Heart right ventricle (tissue), 16 donors: ENCODE data around the gene GLIPR2. TPM values are rescaled to one million over a fixed set of nuclear protein-coding genes. Genes with fewer than 3 reads are reported as not detected.
A peak's percentile ranks its signal among the peaks of the same experiment; 100 is the strongest.
"Not testable (repeated sequence)": the region's sequence is repeated elsewhere in the genome, so short reads cannot be mapped to it uniquely, and the experiment has no call there.

Experiments used
- ATAC-seq, 8 donors: fragments of 200-7000 bp; cut with Tn5 transposase; one replicate each; pipeline ENCODE4 v1.9.1; 2020; ENCODE audit warnings: mild to moderate bottlenecking in 8 of 8, moderate library complexity in 8 of 8, moderate number of reproducible peaks in 1 of 8
- DNase-seq, 2 donors: peaks; one replicate each; pipeline ENCODE4 v3.0.0-alpha.2; 2020
- H3K27ac ChIP-seq, 10 donors: fragments of 200-600 bp; sonication (generic) in 2 of 10; one replicate each; pipeline versions ENCODE4 v1.5.0 to v1.8.0; 2020 to 2022; ENCODE audit warnings: mild to moderate bottlenecking in 3 of 10
- H3K27me3 ChIP-seq, 7 donors: fragments of 200-600 bp; one replicate each; pipeline ENCODE4 v1.8.0; 2021 to 2022; ENCODE audit warnings: mild to moderate bottlenecking in 2 of 7
- H3K36me3 ChIP-seq, 9 donors: fragments of 200-600 bp; sonication (generic) in 1 of 9; one replicate each; pipeline versions ENCODE4 v1.5.0 to v1.8.0; 2020 to 2022; ENCODE audit warnings: mild to moderate bottlenecking in 2 of 9
- H3K4me1 ChIP-seq, 9 donors: fragments of 200-600 bp; sonication (generic) in 1 of 9; one replicate each; pipeline versions ENCODE4 v1.5.0 to v1.8.0; 2020 to 2022; ENCODE audit warnings: mild to moderate bottlenecking in 4 of 9
- H3K4me3 ChIP-seq, 10 donors: fragments of 200-600 bp; sonication (generic) in 2 of 10; one replicate each; pipeline versions ENCODE4 v1.5.0 to v1.8.0; 2020 to 2022; ENCODE audit warnings: mild to moderate bottlenecking in 7 of 10, moderate library complexity in 2 of 10
- H3K9me3 ChIP-seq, 11 donors: fragments of 200-600 bp in 10 of 11; sonication (generic) in 2 of 11; one replicate each; pipeline versions ENCODE4 v1.5.0 to v1.8.0; 2013 to 2022; ENCODE audit warnings: mild to moderate bottlenecking in 2 of 11, control low read depth in 1 of 11, moderate library complexity in 1 of 11
- CTCF ChIP-seq, 9 donors: fragments of 200-600 bp; sonication (generic) in 2 of 9; IDR thresholded peaks; one replicate each; pipeline versions ENCODE4 v1.5.0 to v1.8.0; 2021 to 2022; ENCODE audit warnings: antibody characterized with exemption in 9 of 9, mild to moderate bottlenecking in 5 of 9, moderate library complexity in 1 of 9
- WGBS, 2 donors: extraction: QIAGEN DNeasy Blood & Tissue Kit; methylation state at CpG; one replicate each; pipeline ENCODE4 v1.1.7; 2013; ENCODE audit warnings: inconsistent platforms in 1 of 2; 5-methylcytosine and 5-hydroxymethylcytosine counted together
- intact Hi-C, 10 donors: fragments of 100-400 bp; cut with DNase I; formaldehyde crosslinking; loops; one replicate each; pipeline versions ENCODE4 v1.11.1 to v1.14.2; 2022
- polyA plus RNA-seq, 2 donors: library from polyadenylated mRNA; stranded (reverse); fragments of 200-250 nt; gene quantifications; one replicate each; pipeline ENCODE4 v1.2.3, GENCODE V29; 2013
- total RNA-seq, 10 donors: library from RNA; stranded (reverse); fragmentation: NEBNext Ultra II Directional in 3 of 10; extraction: Animal tissue kit (Norgen Biotek cat#: 25700) in 3 of 10; gene quantifications; one replicate each; pipeline versions ENCODE4 v1.2.1 to v1.2.4, GENCODE V29; 2021 to 2023
- donor health status: Arrhythmogenic right ventricular cardiomyopathy.
- donor health status: ischemic (EF 13 %, LVEDD 7.1; RV severe dilation, severe dysfunction).
- donor health status: healthy with polysubstance abuse.
- donor health status: DM: no; HTN: yes; CAD: no.
- donor health status: DM: no; HTN: no; CAD: no.
- donor health status: ischemic (EF 25% LVEDD 6.9; RV normal size, moderate dysfunction).
- donor health status: ischemic (EF 25% LVEDD 5.7; RV mildly dilated, moderate dysfunction).
- donor health status: healthy.
- donor health status: DM: yes; HTN: yes; CAD: no.
- donor health status: Ischemic cardiomyopathy.
- donor health status: ischemic (EF 35%, LVEDD 5.7; RV mildly dilated, moderate dysfunction).
- donor health status: nonischemic (EF 11% LVEDD 7.7; RV severe dilation, severe dysfunction).
- donor health status: DM: yes; HTN: yes; CAD: no.
- donor health status: PGD.
- donor health status: ischemic (EF 29% LVEDD 5.4; RV normal size, mild dysfunction).
- donor health status: nonischemic (EF 23%, LVEDD 6.1; RV moderate dilation, normal function).

The GLIPR2 gene
- total and polyA plus RNA-seq, 12 donors: 4.7 to 19.2 (median 7.1) TPM

- Histone ChIP-seq H3K4me1 (peaks cover 2 to 63% (median 28%) of the 10 kb centered on the region in 9 donors), H3K4me3 (no peak overlapping the region), H3K36me3 (peaks cover 0 to 41% (median 4%) of the 10 kb centered on the region in 9 donors), H3K27ac (peak overlapping the region; percentile 21 to 75 (median 67)), H3K27me3 (no peaks in the 10 kb centered on the region), H3K9me3 (peaks cover 0 to 5% (median 0%) of the 10 kb centered on the region in 11 donors)
- ATAC-seq (peak; percentile 22 to 69 (median 48)), DNase-seq (no peak)
- WGBS, 2 donors: 69 to 71% methylated on average over 2 of the region's 2 CpGs
- intact Hi-C loops: no loop called here
- TF ChIP-seq CTCF (IDR thresholded peaks at IDR 0.05): no peak
These were observed 21.6 kb downstream of the GLIPR2 start for GRCh38 chr9:36158122-36158521.

- WGBS, 2 donors: 73 to 81% methylated on average over 7 of the region's 7 CpGs
- TF ChIP-seq CTCF (IDR thresholded peaks at IDR 0.05): no peak
These were observed 22.4 kb downstream of the GLIPR2 start for GRCh38 chr9:36158917-36159316.

GRCh38 chr9:36159509-36159908 is 23.0 kb downstream of the GLIPR2 start:
- DNase-seq, H3K9me3 ChIP-seq, H3K27me3 ChIP-seq, ATAC-seq, H3K4me3 ChIP-seq, intact Hi-C loops: not testable (repeated sequence)
- 95 to 96% methylated on average over 4 of the region's 4 CpGs for WGBS, 2 donors
- Histone ChIP-seq H3K36me3 (peaks cover 0 to 41% (median 4%) of the 10 kb centered on the region in 9 donors), H3K4me1 (peaks cover 4 to 59% (median 31%) of the 10 kb centered on the region in 9 donors), H3K27ac (peak overlapping the region in 9 of 10 donors; percentile 39 to 75 (median 66))

More at GRCh38 chr9:36158917-36159316, 22.4 kb downstream of the GLIPR2 start:
- Histone ChIP-seq H3K27ac (peak overlapping the region in 9 of 10 donors; percentile 52 to 75 (median 68)), H3K4me1 (peaks cover 4 to 63% (median 36%) of the 10 kb centered on the region in 9 donors), H3K4me3 (no peak overlapping the region), H3K9me3 (peaks cover 0 to 5% (median 0%) of the 10 kb centered on the region in 11 donors), H3K27me3 (no peaks in the 10 kb centered on the region), H3K36me3 (peaks cover 0 to 41% (median 4%) of the 10 kb centered on the region in 9 donors)
- DNase-seq (no peak), ATAC-seq (peak in 7 of 8 donors; percentile 19 to 72 (median 49))
- intact Hi-C loops: no loop called here

DNA sequence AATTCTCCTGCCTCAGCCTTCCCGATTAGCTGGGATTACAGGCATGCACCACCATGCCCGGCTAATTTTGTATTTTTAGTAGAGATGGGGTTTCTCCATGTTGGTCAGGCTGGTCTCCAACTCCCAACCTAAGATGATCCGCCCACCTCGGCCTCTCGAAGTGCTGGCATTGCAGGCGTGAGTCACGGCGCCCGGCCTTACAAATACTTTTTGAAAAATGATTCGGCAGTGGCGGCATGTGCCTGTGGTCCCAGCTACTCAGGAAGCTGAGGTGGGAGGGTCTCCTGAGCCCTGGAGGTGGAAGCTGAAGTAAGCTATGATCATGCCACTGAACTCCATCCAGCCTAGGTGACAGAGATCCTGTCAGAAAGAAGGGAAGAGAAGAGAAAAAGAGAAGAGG is 23.6 kb downstream of the GLIPR2 start:
- ATAC-seq: not testable (repeated sequence)
- 87 to 96% methylated on average over 11 of the region's 11 CpGs for WGBS, 2 donors
- intact Hi-C loops: loop anchor here in 2 of 10 donors (10.0 kb wide), 2 partner anchors 145 to 205 kb away; partner anchors contain the start of gene OR2S2 (in 2 of the 2)

DNA sequence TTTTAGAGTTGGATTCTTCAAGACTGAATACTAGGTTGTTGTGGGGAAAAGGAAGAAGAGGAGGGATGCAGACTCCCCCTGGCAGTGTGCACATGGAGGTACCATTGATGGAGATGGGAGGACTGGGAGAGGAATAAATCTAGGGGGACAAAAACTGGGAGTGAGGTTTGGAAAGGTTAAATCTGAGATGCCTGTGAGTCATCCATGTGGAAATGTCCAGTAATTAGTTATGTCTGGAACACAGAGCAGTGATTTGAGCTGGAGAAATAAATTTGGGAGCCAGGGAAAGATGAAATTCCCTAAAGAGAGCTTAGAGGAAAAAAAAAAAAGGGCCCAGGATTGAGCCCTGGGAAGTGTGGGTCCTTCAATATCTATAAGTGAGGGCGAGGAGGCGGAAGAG is 24.7 kb downstream of the GLIPR2 start:
- intact Hi-C loops: loop anchor here in 2 of 10 donors (10.0 kb wide), 2 partner anchors 146 to 206 kb away; partner anchors contain the start of gene OR2S2 (in 2 of the 2)
- Histone ChIP-seq H3K27ac (peak overlapping the region in 6 of 10 donors; percentile 32 to 90 (median 68)), H3K36me3 (peaks cover 0 to 36% (median 4%) of the 10 kb centered on the region in 9 donors), H3K4me1 (peaks cover 7 to 61% (median 27%) of the 10 kb centered on the region in 9 donors), H3K4me3 (no peak overlapping the region), H3K9me3 (peaks cover 0 to 5% (median 0%) of the 10 kb centered on the region in 11 donors), H3K27me3 (peaks cover 0 to 4% (median 0%) of the 10 kb centered on the region in 7 donors)
- DNase-seq (no peak), ATAC-seq (peak in 1 of 8 donors; percentile 14)
- no peak for TF ChIP-seq CTCF (IDR thresholded peaks at IDR 0.05)
- WGBS, 2 donors: 85 to 87% methylated on average over 2 of the region's 2 CpGs

More for the DNA sequence above, 23.6 kb downstream of the GLIPR2 start:
- Histone ChIP-seq H3K4me1 (peaks cover 4 to 58% (median 27%) of the 10 kb centered on the region in 9 donors), H3K36me3 (peaks cover 0 to 41% (median 4%) of the 10 kb centered on the region in 9 donors), H3K27ac (peak overlapping the region in 2 of 10 donors; percentile 66 to 72)
- H3K9me3 ChIP-seq, H3K27me3 ChIP-seq, H3K4me3 ChIP-seq, DNase-seq: not testable (repeated sequence)
